GM19193 (cell line): ENCODE results near the gene CBX7.
A peak's percentile ranks its signal among the peaks of the same experiment; 100 is the strongest.

Experiments used
- POLR2A ChIP-seq: IDR thresholded peaks from 4 replicates; pipeline ENCODE4 v1.6.1; 2011; ENCODE audit not compliant: insufficient read depth, insufficient read length; ENCODE audit errors: extremely low read depth

The CBX7 gene

DNA sequence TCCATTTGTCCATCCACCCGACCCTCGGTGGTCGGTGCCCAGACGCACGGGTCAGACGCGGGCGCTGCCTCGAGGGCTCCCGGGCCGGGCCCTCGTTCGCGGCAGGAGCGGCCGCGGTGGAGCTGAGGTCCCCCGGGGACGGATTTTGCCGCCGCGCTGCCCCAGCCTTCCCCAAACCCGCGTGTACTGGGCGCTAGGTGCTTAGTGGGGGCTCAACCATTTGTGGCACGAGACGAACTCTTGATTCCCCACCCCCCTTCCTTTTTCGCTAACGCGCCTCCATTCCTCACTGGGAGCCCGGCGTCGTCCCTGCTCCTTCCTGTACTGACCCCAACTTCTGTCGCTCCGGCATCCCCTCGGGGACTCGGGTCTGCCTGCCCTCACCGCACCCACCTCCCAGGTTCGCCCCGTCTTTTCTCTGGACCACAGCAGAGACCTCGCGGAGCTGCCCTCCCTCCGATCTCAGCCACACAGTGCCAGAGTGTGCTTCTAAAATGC, 789 bp upstream of the CBX7 start:
- TF ChIP-seq POLR2A = no peak

DNA sequence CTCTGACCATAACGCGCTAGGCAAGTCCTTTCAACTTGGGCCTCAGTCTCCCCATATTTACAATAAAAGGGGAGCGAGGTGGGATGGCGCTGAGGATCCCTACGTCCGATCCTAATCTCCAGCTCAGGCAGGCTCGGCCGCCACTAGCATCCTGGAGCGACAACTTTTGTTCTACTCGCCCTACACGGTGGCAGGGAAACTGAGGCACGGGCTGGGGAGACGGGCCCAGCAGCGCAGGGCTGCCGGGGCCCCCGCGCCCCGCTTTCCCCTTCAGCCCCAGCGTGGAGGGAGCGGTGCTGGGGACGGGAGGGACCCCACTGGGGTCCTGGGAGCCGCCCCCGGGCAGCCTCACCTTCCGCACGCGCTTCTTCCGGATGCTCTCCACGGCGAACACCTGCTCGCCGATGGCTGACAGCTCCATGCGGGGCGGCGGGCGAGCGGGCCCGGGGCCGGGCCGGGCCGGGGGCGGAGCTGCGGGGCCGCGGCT, 413 bp downstream of the CBX7 start:
- TF ChIP-seq POLR2A = peak; percentile 22

GRCh38 chr22:39151329-39151975, 1.0 kb downstream of the CBX7 start:
- TF ChIP-seq POLR2A = no peak

DNA sequence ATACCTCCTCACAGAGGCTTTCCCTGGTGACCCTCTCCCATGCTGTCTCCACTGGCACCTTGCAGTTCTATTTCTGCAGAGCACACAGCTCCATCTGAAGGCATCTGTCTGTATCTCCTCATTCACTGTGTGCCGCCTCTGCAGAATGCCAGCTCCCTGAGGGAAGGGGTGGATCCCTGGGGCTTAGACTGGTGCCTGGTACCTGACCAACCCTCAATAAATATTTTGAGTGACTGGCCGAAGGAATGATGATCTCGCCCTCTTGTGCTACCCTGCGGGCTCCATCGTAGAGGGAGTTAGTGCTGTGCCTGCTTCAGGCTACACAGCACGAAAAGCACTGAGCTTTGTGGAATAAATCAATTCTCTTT, 1.6 kb downstream of the CBX7 start:
- TF ChIP-seq POLR2A = no peak

DNA sequence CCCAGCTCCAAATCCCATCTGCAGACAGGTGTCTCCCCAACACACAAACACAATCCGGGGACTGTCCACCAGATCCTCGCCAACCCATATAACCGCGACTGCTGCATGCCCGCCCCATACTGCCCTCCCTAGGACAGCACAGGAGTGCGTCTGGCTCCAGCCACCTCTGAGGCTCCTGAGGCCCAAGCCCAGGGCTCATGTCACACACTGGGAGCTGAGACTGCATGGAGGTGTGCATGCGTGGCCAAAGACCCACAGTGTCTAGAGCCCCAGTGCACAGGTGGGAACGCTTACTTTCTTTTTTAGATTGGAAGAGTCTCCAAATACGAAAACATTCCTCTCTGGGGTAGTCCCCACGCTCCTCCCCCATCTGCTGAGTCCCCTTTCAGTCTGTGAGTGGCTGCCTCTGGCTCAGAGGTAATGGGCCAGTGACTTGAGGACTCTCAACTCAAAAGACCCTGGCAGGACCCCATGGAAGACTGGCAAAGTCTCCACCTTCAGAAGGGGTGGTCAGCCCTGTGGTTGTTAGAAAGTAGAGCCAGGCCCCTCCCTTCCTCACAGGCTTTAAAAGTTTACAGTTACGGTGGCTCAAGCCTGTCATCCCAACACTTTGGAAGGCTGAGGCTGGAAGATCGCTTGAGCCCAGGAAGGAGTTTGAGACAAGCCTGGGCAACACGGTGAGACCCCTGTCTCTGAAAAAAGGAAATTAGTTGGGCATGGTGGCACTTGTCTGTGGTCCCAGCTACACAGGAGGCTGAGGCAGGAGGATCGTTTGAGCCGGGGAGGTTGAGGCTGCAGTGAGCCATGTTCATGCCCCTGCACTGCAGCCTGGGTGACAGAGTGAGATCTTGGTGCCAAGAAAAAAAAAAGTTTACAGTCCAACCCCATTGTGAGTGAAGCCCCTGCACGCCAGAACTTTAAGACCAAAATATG, 2.3 kb downstream of the CBX7 start:
- TF ChIP-seq POLR2A = no peak

DNA sequence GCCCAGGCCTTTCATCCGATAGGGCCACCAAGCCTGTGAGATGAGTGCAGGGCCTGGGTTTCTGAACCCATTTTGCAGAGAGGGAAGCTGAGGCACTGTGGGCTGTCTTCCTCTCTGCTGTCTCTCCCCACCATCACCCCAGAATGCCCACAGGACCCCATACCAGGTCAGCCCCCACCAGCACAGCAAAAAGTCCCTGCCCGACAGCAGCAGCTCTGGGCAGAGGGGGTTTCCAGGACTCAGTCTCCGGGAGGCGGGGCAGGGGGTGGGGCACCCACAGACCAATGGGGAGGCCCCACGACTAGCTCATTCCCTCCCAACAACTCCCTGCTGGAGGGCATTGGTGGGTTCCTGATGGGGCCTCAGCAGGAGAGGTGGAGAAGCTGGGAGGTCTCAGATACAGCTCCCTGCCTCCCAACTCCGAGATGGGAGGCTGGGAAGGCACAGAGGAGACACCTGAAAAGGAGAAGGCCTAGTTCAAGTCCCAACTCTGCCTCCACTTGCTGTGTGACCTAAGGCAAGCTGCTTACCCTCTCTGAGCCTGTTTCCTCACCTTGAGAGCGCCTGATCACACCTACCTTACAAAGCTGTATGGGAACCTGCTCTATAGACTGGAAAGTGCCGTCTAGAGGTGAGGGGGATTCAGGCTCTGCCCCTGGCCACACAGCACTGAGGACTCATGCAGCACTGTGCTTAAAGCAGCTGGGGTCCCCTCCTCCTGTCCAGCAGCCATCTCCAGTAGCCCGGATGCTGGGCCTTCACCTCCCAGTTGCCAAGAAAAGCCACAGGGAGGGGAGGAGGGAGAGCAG, 3.5 kb downstream of the CBX7 start:
- peak; percentile 34 for TF ChIP-seq POLR2A

- no peak for TF ChIP-seq POLR2A
Observed at GRCh38 chr22:39148026-39148726, 4.3 kb downstream of the CBX7 start.

GRCh38 chr22:39147335-39148025, 5.0 kb downstream of the CBX7 start:
- TF ChIP-seq POLR2A = no peak

DNA sequence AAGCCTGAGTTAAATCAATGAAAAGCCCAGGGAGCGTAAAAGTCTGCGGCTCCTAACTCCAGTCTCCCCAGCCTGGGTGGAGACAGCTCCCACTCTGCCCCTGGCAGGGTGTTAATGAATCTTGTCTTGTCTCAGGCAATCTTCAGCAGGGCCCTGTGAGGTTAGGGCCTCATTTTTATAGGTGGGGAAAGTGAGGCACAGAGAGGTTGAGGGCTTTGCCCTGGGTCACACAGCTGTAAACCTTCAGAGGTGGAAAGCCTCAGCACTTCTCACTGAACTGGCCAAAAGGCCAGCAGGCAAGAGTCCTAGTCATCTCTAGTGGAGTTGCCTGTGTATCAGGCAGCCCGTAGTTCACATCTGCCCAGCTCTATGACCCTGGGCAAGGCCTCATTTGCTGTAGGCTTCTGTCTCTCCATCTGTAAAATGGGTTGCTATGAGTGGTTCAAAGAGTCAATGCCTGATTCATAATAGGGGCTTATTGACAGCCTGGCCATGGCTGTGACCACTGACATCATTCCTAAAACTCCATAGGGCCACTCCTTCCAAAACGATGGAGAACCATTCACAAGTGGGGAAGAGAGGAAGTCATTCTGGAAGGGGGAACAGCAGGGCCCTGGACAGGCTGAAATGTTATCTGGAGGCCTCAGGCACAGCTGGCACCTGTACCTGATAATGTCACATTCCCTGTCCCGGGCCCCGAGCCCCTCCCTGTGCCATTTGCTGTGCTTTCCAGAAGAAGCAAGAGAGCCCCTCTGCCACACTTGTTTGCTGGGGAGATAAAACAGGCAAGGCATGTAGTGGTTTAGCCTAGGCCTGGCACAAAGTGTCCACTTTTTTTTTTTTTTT, 6.0 kb downstream of the CBX7 start:
- TF ChIP-seq POLR2A = no peak

DNA sequence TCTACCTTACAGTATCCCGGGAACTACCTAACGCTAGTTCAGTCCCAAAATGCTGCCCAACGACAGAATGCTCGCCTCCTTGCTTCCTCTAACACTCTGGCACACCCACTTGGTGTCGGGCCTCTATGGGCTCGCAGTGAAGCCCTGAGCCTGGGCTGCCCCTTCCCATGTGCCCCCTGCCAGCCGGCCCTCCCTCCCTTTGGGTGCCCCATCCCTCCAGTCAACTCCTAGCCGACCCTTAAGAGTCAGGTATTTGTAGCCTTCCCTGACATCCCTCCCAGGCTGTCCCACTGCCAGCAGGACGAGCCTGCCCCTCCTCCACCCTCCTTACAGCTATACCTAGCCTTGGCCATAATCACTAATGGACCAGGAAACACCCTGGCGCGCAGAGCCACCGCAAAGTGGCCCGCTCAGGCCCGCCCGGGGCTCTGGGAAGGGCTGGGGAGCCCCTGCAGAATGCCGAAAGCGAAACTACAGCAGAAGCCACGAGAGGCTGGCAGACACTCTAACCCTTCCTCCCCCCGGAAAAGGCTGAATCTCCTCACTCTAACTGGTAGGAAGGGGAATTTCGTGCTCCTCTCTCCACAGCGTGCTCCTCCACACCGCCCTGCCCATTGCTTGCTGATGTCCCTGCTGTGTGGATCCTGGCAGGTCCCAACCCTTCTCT, 8.2 kb downstream of the CBX7 start:
- TF ChIP-seq POLR2A = peak; percentile 47

GRCh38 chr22:39142088-39142680, 10.3 kb downstream of the CBX7 start:
- no peak for TF ChIP-seq POLR2A

GRCh38 chr22:39139933-39140332, 12.5 kb downstream of the CBX7 start:
- no peak for TF ChIP-seq POLR2A
